DMS53 treated with DMSO at 0.1 percent for 48 hours (cell line): Measurements from ENCODE around the gene FBXL2.
"Not testable (repeated sequence)": the region's sequence is repeated elsewhere in the genome, so short reads cannot be mapped to it uniquely, and the experiment has no call there.

Source experiments
- DNase-seq: peaks from one replicate; lab custom pipeline; 2025; ENCODE audit not compliant: unreplicated experiment; lab: John Stamatoyannopoulos, UW

Gene FBXL2

DNA sequence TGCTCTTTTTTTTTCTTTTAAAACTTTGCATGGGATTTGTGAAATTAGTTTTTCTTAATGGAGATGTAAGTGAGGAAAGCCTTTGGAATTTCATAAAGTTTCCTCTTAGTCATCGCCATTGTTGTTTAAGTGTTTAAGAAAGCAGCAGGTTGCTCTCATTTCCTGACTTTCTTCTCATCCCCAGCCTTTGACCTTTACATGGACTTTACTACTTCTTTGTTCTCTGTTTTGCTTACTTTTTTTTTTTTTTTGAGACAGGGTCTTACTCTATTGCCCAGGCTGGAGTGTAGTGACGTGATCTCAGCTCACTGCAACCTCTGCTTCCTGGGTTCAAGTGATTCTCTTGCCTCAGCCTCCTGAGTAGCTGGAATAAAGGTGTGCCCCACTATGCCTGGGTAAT, 38.6 kb downstream of the FBXL2 start:
- DNase-seq = no peak

DNA sequence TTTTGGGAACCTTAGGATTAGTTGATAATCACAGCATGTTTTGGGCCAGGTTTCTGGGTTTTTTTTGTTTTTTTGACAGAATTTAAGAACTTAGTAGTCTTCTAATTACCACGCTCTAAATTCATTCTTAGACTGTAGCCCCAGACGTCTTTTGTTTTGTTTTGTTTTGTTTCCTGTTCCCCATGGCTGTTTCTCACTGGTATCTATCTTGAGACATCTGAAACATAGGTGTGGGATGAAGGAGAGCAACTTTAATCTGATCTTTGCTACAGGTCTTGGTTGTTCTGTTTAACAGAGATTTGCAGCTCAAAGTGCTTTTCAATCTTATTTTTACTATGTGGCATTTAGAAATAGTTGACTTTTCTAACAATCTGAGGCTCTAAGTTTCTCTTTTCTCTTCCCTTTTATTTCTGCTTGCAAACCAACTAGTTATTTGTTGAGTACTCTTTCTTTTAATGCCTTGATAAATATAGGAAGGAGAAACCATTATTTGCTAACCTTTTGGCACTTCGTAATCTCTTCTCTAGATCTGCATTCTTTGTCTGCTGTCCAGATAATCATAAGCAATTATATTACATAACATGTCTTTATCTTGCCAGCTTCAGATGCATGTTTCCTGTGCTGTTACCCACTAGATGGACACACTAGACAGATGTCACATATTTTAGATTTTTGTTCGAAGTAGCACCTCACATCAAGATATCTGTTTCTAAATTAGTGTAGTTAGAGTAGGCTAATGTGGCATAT, 40.9 kb downstream of the FBXL2 start:
- no peak for DNase-seq

DNA sequence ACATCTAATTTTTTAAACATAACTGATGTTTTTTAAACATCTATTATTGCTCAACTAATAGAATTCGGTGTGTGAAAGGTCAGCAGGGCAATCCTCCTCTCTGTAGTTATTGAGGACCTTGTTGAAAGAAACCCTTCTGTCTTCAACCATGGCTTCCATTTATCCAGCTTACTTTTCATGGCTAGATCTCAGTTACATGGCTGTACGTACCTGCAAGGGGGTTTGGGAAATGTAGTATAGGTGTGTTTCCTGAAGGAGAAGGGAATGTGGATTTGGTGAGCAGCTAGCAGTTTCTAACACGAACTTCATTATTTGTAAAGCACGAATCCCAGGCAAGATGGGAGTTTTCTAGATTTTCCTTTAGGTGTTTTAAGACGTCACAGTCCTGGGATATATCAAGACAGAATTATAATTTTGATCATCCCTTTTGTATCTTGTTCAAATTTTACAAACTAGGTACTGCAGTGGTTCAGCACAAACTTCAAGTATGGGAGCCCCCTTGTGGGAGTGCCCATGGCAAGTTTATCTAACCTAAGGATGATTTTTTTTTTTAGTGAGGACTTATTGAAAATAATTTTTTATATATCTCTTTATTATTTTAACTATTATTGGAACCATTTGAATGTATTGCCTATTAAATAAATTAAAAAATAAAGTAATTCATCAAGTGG, 41.6 kb downstream of the FBXL2 start:
- no peak for DNase-seq

DNA sequence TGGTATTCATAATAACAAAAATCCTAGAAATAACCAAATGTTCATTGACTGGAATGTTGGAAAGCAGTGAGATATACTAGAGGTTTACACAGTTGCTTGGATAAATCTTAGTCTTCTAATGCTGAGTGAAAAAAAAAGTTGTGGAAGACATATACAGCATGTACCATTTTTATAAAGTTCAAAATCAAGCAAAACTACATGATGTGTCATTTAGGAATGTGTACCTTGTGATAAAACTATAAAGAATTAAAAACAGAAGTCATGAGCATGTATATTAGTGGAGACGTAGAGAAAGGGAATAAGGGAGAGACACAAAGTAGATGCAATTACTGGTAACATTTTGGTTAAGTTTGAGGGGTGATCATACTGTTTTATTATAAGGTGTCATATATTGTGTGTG, 45.2 kb downstream of the FBXL2 start:
- DNase-seq = no peak

DNA sequence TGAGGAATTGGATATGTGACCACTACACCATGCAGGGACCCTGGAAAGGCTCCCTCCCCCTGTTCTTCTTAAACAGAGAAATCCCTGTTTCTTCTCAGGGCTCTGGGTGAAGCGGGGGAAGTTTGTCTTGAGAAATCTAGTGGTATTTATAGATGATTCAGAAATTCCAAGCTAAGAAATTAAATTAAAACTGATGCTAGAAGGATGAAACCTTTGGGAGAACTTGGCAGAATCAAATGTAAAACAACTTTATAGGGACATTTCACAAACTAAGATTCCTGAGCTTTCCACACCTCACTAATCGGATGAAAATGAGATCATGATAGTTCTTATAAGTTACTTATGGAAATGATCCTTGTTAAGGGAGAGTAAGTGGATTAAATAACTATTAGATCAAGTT, 54.2 kb downstream of the FBXL2 start:
- no peak for DNase-seq

DNA sequence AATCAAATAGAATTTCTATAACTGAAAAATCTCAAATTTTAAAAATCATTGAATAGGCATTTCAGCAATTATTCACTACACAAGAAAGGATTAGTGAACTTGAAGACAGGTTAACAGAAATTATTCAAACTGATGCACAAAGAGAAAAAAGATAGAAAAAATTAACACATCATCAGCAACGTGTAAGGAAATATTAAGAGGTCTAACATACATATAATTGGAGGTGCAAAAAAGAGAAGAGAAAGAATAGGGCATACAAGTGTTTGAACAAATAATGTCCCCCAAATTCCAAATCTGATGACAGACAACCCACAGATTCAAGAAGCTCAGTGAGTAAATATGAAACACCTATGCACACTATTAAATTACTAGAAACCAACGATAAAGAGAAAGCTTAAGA, 57.1 kb downstream of the FBXL2 start:
- no peak for DNase-seq

DNA sequence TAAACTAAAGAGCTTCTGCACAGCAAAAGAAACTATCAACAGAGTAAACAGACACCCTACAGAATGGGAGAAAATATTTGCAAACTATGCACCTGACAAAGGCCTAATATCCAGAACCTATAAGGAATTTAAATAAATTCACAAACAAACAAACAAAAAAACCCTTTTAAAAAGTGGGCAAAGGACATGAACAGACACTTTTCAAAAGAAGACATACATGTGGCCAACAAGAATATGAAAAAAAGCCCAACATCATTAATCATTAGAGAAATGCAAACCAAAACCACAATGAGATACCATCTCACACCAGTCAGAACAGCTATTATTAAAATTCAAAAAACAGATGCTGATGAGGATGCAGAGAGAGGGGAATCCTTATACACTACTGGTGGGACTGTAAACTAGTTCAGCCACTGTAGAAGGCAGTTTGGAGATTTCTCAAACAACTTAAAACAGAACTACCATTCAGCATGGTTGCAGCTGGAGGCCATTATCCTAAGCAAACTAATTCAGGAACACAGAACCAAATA, 61.8 kb downstream of the FBXL2 start:
- DNase-seq = not testable (repeated sequence)

DNA sequence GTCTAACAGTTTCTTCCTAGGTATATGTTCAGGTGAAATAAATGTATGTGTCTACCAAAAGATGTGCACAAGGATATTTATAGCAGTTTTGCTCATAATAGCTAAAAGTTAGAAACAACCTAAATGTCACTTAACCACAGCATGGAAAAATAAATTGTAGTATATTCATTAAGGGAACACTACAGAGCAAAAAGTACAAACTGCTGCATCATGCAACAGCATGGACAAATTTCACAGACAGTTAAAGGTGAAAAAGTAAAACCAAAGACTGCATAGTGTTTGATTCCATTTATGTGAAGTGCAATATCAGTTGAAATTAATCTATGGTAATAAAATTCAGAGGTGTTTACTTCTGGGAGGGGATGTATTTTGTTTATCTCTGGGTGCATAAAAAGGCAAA, 62.5 kb downstream of the FBXL2 start:
- no peak for DNase-seq

DNA sequence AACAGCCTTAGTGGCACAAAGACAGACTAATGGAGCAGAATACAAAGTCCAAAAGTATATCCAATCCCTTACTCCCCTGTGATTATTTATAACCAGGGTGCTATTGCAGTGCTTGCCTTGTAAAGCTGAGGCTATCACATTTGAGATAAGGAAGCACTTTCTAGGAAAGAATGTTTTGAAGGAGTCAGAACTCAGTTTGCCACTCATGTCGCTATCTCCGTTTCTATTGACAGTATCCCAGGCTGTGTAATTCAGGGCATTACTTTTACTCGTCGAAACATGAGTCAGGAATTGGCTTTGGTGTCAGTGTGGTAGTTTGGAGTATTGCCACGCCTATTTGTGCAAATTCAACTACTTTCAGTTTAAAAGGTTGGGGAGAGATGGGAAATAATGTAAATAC, 78.4 kb downstream of the FBXL2 start:
- DNase-seq = no peak

DNA sequence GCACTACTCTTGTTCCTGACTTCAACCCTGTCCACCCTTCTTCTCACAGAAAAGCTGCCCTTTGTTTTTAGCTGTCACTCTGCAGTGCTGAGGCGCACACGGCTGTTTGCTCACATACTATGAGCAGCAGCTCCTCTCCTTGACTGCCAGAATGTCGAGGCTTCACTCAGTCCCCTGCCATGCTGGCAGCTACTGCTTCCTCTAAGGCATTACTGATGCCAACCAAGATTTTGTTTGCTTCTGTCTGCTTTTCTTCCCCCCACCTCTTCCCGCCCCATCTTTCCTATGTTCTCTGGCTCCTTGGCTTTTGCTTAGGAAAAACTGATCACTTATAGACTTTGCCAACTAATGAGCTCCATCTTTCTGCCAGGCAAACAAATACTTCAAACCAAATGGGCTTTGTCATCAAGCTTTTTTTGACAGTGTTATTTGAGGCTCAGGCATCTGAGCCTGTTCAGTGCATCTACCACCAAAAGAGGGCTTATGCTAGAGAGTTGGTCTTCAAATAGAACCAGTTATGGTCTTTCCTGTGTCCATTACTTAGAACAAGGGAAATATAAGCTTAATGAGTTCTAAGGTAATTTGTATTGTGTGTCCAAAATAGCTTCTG, 81.0 kb downstream of the FBXL2 start:
- no peak for DNase-seq

DNA sequence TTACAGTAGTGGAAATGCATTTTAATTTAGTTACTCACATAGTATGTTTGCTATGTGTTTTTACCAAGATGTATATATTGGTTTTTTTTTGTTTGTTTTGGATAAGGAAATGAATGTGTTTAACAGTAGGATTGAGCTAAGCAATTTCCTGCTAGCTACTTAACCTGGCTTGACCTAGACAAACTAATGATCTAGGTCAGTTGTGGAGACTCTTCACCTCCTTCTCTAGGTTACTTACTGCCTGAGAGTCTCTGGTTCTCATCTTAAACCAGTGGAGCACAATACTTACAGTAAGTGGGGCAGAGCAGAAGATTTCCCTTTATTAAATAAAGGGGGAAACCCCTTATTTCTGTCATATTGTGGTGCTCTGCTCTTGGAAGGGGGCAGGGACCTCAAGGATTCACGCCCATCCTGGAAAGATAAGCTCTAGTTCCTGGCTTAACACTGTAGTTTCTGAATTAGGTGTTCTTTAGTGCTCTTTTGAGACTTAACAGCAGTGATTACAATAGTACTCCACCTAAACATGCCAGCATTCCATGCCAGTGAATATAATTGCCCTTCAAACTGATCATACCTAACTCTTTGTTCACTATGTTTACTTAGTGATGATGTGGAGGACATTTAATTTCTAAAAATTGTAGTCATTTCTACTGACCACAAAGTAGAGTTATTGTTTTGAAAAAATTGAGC, 83.0 kb downstream of the FBXL2 start:
- DNase-seq = no peak

DNA sequence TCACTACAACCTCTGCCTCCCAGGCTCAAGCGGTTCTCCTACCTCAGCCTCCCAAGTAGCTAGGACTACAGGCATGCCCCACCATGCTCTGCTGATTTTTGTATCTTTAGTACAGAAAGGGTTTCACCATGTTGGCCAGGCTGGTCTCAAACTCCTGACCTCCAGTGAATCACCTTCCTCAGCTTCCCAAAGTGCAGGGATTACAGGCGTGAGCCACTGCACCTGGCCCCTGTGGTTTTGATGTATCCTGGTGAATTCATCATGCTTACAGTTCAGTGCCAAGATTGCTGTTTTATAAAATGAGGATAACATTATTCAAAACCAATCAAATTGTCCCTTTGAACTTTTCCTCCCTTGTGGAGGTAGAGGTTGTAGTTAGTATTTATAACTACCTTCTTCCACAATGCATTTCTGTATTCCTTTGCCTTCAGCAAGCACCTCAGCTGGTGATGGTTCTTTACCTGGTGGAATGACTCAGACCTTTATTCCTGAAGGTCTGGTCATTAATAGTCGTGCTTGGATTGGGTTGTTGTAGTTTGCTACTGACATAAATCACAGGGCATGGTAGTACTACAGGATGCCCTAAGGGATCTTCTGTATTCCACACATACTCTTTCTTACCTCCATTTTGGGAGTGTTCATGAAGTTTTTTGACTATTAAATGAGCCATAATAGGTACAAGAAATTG, 86.0 kb downstream of the FBXL2 start:
- no peak for DNase-seq

DNA sequence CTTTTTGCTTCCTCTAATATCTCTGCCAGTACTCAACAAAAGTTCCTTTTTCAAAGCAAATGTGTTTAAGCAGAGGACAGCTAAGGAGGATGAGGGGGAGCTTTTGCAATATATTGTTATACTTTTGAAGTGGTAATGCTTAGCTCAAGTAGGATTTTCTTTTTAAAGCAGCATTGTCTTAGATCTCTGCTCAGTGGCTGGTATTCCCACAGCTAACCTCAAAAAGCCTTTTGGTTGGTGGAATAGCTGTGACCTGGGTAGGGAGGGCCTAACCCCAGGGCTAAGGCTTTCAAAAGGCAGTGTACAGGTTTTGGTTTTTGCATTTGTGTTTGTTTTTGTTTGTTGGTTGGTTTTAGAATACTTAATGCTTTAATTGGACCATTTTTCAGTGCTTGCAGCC, 86.8 kb downstream of the FBXL2 start:
- no peak for DNase-seq

DNA sequence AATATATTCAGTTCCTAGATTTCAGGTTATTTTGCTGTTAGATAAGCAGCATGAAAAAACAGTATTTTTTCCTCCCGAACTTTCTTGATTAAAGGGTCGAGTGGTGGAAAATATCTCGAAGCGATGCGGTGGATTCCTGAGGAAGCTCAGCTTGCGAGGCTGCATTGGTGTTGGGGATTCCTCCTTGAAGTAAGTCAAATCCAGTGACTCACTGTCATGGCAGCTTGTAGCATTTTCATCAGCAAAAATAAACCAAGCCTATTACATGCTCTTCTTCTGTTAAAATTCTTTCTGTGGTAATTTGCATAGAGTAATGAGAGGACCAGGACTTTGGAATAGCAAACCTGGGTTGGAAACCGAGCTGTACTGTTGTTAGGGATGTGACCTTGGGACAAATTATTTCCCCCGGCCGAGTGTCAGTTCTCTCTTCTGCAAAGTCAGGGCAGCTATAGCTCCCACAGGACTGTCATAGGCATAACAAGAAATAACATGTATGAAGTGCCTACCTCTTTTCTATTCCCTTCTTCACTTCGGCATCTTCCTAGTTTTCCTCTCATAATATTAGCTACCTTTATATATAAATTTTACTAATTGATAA, 87.4 kb downstream of the FBXL2 start:
- DNase-seq = no peak

DNA sequence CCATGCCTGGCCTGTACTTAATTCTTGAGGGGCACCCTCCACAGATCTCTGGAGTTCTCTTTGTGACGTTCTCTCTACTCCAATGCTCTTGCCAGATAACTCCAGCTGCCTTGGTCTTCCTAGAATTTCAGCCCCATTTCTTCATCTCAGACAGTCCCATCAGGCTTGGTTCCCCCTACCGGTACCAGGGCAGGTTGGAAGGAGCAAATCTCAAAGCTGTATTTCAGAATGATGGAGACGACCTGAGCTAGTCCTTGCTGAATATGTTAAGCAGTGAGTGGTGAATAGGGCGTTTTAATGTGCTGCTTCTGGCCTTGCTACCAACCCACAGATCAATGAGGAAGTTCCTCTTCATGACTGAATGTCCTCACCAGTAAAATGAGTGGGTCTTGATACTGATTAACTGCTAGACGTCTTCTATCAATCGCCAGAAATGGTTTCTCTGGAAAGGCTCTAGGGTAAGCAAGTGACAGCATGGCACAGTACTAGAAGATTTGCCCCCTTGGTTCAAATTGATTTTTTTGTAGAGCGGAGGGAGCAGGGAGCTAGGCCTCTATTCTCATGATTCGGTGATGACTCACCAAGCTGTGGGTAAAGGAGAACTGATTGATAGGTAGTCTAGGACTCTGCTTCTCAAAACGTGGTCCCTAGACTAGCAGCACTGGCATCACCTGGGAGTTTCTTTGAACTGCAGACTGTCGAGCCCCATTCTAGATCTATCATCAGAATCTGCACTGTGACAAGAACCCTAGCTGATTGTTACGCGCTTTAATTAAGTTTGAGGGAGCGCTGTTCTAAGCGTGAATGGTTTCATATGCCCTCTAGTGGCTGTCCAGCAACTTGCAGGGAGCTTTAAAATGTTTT, 95.2 kb downstream of the FBXL2 start:
- DNase-seq = no peak

DNA sequence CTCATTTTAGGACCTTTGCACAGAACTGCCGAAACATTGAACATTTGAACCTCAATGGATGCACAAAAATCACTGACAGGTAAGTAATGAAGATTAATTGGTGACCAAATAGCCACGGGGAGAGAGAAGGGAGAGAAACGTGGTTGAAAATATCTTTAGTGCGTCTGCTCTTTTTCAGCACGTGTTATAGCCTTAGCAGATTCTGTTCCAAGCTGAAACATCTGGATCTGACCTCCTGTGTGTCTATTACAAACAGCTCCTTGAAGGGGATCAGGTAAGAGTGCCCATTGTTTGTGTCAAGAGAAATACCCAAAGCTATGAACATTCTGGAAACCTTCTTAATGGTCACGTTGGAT, 95.8 kb downstream of the FBXL2 start:
- DNase-seq = no peak

DNA sequence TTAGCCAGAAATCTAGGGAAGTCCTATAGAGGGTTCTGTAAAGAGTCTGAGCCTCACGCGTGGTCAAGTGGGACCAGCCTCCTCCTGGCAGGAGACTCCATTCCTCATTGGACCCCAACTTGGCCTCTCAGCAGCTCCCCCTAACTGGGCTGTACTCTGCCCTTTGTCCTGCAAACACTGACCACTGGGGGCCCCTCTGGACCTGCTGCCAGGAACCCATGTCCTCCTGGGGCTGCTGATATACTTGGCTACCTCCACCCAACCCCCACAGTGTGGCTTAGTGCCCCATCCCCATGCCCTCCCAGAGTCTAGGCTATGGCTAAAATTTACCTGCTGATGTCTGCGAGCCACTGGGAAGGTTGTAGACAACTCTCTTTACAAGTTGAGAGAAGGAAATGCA, 100.2 kb downstream of the FBXL2 start:
- no peak for DNase-seq

DNA sequence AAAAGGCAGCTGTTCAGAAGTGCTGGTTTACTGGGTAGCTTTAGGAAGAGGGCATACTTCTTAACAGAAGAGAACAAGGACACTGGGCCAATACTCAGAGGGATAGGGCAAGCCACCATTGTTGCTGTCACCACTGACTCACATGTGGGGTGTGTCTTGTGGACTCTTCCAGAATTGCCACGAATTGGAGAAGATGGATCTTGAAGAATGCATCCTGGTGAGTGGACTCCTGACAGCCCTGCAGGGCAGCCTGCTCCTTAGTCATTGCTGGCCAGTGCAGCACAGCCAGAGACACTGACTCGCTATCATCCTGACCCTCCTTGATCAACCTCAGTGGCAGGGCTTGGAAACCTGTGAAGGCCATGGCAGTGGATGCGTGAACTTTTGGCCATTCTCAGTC, 100.7 kb downstream of the FBXL2 start:
- DNase-seq = no peak

DNA sequence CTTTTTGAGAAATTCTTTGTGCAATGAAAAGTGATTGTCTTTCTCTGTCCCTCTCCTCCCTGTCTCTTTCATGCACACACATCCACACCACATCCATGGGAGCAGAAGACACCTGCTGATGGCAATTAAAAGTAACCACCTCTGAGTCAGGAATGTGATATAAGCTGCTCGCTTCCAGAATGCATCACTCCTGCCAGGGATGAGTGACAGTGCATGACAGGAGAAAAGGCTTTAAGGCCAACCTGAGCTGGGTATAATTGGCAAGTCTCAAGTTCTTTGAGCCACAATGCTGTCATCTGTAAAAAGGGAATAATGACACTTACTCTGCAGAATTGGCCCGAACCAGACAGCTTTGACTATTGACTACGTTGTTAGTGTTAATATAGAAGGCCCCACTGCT, 103.4 kb downstream of the FBXL2 start:
- DNase-seq = no peak

DNA sequence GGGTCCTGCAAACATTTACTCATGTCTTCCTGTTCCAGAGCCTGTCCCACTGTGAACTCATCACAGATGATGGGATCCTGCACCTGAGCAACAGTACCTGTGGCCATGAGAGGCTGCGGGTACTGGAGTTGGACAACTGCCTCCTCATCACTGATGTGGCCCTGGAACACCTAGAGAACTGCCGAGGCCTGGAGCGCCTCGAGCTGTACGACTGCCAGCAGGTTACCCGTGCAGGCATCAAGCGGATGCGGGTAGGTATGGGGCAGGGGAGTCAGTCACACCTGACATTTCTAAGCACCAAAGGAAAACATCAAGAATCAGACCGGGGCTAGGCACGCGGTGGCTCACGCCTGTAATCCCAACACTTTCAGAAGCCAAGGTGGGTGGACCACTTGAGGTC, 106.7 kb downstream of the FBXL2 start:
- no peak for DNase-seq
